ENCODE results near the gene ZNF619. TPM values are rescaled to one million over a fixed set of nuclear protein-coding genes. Genes with fewer than 3 reads are reported as not detected.

ZNF619 gene
- total RNA-seq, result 7.3 and 7.8 TPM in 2 replicates
- long read RNA-seq, partial matches to known transcripts, result 2 of 11 reads
- long read RNA-seq, other reads (novel, unspliced or antisense), result 5 of 11 reads

DNA sequence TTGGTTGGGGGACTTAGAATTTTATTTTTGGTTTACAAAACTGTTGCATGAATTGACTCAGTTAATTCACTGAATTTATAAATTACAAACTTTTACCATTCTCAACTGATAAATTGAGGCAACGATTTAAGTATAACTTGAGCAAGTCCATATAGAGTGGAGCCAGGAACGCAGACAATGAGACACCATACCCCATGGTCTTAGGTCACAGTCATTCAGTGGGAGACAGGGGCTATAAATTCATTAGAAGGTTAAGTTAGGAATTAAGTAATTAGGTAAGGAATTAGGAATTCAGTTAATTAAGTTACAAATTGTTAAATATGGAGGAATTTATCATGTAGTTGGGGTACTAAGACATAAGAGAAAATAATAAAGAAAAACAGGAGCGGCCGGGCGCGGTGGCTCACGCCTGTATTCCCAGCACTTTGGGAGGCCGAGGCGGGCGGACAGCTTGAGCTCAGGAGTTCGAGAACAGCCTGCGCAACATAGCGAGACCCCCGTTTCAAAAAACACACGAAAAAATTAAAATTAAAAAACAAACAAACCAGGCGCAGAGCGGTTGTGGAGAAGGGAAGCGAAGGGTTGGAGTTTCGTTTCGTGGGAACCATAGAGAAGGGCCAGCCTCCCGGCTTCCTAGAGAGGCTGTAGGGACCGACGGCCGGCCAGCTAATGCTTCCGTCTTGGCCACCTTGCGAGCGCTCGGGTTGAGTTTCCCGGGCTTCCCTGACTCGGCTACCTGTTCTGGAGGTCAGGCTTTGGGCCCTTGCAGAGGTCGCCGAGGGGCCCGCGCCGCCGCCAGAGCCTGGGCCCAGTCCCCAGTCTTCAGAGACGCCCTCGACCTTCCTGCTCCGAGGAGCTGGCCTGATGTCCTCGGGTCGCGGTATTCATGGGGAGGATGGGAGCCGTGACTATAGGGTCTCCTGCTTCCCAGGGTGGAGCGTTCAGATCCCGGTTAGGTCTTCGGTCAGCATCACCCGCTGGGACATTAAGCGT is at the start of gene ZNF619:
TSS of gene ZNF619 (plus strand) at position 645 of the 993 bp plus-strand sequence. CDS start 858 bp downstream, outside the sequence.
- peak; percentile 41 for DNase-seq (ENCODE audit: low spot score, unreplicated experiment)
- peaks cover 1% of the 10 kb centered on the region for H3K36me3 Mint-ChIP-seq (ENCODE audit: insufficient read depth)
- H3K27ac Mint-ChIP-seq, result peak within 1 kb of the TSS; percentile 81
- H3K4me3 Mint-ChIP-seq (ENCODE audit: low read depth), result peak within 1 kb of the TSS; percentile 82
- TF ChIP-seq, protein P1, sequence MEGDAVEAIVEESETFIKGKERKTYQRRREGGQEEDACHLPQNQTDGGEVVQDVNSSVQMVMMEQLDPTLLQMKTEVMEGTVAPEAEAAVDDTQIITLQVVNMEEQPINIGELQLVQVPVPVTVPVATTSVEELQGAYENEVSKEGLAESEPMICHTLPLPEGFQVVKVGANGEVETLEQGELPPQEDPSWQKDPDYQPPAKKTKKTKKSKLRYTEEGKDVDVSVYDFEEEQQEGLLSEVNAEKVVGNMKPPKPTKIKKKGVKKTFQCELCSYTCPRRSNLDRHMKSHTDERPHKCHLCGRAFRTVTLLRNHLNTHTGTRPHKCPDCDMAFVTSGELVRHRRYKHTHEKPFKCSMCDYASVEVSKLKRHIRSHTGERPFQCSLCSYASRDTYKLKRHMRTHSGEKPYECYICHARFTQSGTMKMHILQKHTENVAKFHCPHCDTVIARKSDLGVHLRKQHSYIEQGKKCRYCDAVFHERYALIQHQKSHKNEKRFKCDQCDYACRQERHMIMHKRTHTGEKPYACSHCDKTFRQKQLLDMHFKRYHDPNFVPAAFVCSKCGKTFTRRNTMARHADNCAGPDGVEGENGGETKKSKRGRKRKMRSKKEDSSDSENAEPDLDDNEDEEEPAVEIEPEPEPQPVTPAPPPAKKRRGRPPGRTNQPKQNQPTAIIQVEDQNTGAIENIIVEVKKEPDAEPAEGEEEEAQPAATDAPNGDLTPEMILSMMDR (IDR thresholded peaks at IDR 0.05; ENCODE audit: unreplicated experiment), result no peak
- no peaks in the 10 kb centered on the region for H3K27me3 Mint-ChIP-seq
- H3K4me1 Mint-ChIP-seq (ENCODE audit: low read depth), result peaks cover 3% of the 10 kb centered on the region
- H3K9me3 Mint-ChIP-seq (ENCODE audit: low read depth), result no peaks in the 10 kb centered on the region

DNA sequence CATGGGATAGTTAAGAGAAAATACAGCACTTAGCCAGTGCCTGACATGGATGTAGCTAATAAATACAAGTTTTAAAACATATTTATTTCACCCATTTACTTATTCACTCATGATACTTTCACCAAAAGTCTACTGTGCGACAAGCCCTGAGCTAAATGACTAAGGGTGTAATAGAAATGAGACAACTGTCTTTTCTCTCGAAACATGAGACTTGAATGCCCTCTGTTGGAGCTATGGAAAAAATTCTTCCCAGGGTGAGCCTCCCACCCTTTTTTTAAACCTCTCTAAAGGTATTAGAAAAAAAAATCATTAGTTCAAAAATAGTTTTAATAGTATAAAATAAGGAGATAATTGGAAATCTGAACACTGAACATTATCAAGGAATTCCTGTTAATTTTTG is 44.1 kb upstream of the ZNF619 start:
- H3K4me1 Mint-ChIP-seq (ENCODE audit: low read depth), result no peaks in the 10 kb centered on the region
- no peaks in the 10 kb centered on the region for H3K9me3 Mint-ChIP-seq (ENCODE audit: low read depth)
- DNase-seq (ENCODE audit: low spot score, unreplicated experiment), result no peak
- H3K27me3 Mint-ChIP-seq, result peaks cover 3% of the 10 kb centered on the region
- TF ChIP-seq, protein P1 (IDR thresholded peaks at IDR 0.05; ENCODE audit: unreplicated experiment), result no peak
- no peak overlapping the region for H3K27ac Mint-ChIP-seq
- H3K4me3 Mint-ChIP-seq (ENCODE audit: low read depth), result no peak overlapping the region
- no peaks in the 10 kb centered on the region for H3K36me3 Mint-ChIP-seq (ENCODE audit: insufficient read depth)

DNA sequence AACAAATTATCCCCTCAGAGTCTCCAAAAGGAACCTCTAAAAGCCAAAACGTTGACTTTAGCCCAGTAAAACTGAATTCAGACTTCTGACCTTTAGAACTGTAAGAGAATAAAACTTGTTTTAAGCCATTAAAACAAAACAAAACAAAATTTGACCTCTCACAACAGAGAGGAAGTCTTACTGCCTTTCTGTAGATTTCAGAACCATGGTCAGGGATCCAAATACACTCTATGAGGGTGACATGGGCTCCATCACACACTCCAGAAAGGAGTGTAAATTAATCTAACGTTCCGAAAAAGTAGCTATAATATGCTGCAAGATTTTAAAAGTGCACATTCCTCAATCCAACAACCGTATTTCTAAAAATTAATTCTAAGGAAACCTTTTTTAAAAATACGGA is 39.0 kb upstream of the ZNF619 start:
- TF ChIP-seq, protein P1 (IDR thresholded peaks at IDR 0.05; ENCODE audit: unreplicated experiment), result no peak
- H3K9me3 Mint-ChIP-seq (ENCODE audit: low read depth), result no peaks in the 10 kb centered on the region
- DNase-seq (ENCODE audit: low spot score, unreplicated experiment), result no peak
- no peak overlapping the region for H3K4me3 Mint-ChIP-seq (ENCODE audit: low read depth)
- H3K27ac Mint-ChIP-seq, result no peak overlapping the region
- H3K27me3 Mint-ChIP-seq, result peaks cover 4% of the 10 kb centered on the region
- no peaks in the 10 kb centered on the region for H3K36me3 Mint-ChIP-seq (ENCODE audit: insufficient read depth)
- H3K4me1 Mint-ChIP-seq (ENCODE audit: low read depth), result no peaks in the 10 kb centered on the region

DNA sequence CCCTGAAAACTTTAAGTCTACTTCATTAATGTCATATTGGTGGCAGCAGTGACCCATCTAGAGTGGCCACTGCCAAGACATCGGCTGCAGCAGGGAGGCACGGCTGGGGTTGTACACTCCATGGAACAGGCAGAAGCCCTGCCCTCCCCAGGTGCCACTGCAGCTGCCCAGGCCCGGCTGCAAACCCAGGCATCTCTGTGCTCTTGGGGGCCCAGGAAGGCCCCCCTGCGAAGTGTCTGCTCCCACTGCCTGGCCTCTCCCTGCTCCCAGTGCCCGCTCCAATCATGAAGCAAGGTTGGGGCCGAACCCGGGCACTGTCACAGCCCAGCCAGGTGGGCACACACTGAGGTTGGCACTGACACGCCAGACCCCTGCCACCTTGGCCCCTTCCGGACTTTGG is 31.9 kb upstream of the ZNF619 start:
- Mint-ChIP-seq H3K36me3 (ENCODE audit: insufficient read depth) (no peaks in the 10 kb centered on the region), H3K27ac (no peak overlapping the region), H3K27me3 (peaks cover 4% of the 10 kb centered on the region), H3K9me3 (ENCODE audit: low read depth) (no peaks in the 10 kb centered on the region), H3K4me1 (ENCODE audit: low read depth) (no peaks in the 10 kb centered on the region), H3K4me3 (ENCODE audit: low read depth) (no peak overlapping the region)
- TF ChIP-seq, protein P1 (IDR thresholded peaks at IDR 0.05; ENCODE audit: unreplicated experiment), result no peak
- DNase-seq (ENCODE audit: low spot score, unreplicated experiment), result no peak

DNA sequence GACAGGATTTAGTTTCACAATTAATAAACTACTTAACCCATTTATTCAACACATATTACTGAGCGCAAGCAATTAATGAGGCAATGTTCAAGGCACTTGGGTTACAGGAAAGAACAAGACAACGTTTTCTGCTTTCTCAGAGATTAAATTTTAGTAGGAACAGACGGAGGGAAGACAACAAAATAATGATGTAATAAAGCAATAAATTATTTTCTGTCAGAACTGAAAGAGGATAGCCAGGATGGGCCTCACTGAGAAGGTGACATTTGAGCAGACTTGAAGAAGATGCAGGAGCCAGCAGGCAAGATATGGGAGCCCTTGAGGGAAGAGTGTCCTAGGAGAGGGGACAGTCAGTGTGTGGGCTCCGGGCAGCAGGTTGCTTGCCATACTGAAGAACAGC is 31.0 kb upstream of the ZNF619 start:
- no peaks in the 10 kb centered on the region for H3K9me3 Mint-ChIP-seq (ENCODE audit: low read depth)
- no peaks in the 10 kb centered on the region for H3K36me3 Mint-ChIP-seq (ENCODE audit: insufficient read depth)
- no peak overlapping the region for H3K27ac Mint-ChIP-seq
- TF ChIP-seq, protein P1 (IDR thresholded peaks at IDR 0.05; ENCODE audit: unreplicated experiment), result no peak
- no peaks in the 10 kb centered on the region for H3K27me3 Mint-ChIP-seq
- DNase-seq (ENCODE audit: low spot score, unreplicated experiment), result no peak
- no peaks in the 10 kb centered on the region for H3K4me1 Mint-ChIP-seq (ENCODE audit: low read depth)
- no peak overlapping the region for H3K4me3 Mint-ChIP-seq (ENCODE audit: low read depth)

Measured in progenitor cell of endocrine pancreas (in vitro differentiated cells).